Kidney (tissue), 14 donors: ENCODE results near the gene IL36B. TPM values are rescaled to one million over a fixed set of nuclear protein-coding genes. Genes with fewer than 3 reads are reported as not detected.

Experiments used
- DNase-seq, 5 donors: peaks; one replicate each; pipeline ENCODE4 v3.0.0-alpha.2; 2013 to 2020
- FAIRE-seq: peaks from 2 replicates; lab custom pipeline; 2012; peaks lifted over from hg19 to GRCh38; lab: Jason Lieb, UNC
- H3K27ac ChIP-seq, 2 donors: one replicate each; pipeline ENCODE4 v1.7.0; 2013; ENCODE audit warnings: low read depth in 2 of 2, low read length in 2 of 2, inconsistent platforms in 1 of 2
- H3K27me3 ChIP-seq: one replicate; pipeline ENCODE4 v1.7.1; 2013; ENCODE audit warnings: low read length, inconsistent platforms; ENCODE audit not compliant: control insufficient read depth, insufficient read depth
- H3K36me3 ChIP-seq, 3 donors: one replicate each; pipeline versions ENCODE4 v1.7.0 to v1.7.1; 2013; ENCODE audit warnings: low read length in 3 of 3, control low read depth in 1 of 3, inconsistent platforms in 1 of 3; ENCODE audit not compliant: insufficient read depth in 3 of 3, control insufficient read depth in 2 of 3
- H3K4me1 ChIP-seq, 3 donors: one replicate each; pipeline versions ENCODE4 v1.7.0 to v1.7.1; 2013; ENCODE audit warnings: low read length in 3 of 3, inconsistent platforms in 1 of 3, low read depth in 1 of 3; ENCODE audit not compliant: control insufficient read depth in 2 of 3, insufficient read depth in 2 of 3
- H3K4me3 ChIP-seq, 3 donors: one replicate each; pipeline versions ENCODE4 v1.7.0 to v1.8.1; 2013; ENCODE audit warnings: low read length in 3 of 3, control low read depth in 1 of 3, inconsistent platforms in 1 of 3
- H3K9ac ChIP-seq, 3 donors: one replicate each; pipeline versions ENCODE4 v1.7.0 to v1.7.1; 2013; ENCODE audit warnings: low read length in 3 of 3, control low read depth in 1 of 3, inconsistent platforms in 1 of 3
- H3K9me3 ChIP-seq, 3 donors: one replicate each; pipeline versions ENCODE4 v1.7.0 to v1.7.1; 2013; ENCODE audit warnings: low read length in 3 of 3, control low read depth in 1 of 3, inconsistent platforms in 1 of 3; ENCODE audit not compliant: control insufficient read depth in 2 of 3, insufficient read depth in 1 of 3
- intact Hi-C: fragments of 100-400 bp; cut with DNase I; formaldehyde crosslinking; loops from one replicate; pipeline ENCODE4 v1.11.1; 2022
- polyA plus RNA-seq: library from polyadenylated mRNA; stranded (reverse); fragments of 350-450 nt; fragmentation: Illumina TruSeq; extraction: RNeasy Lipid Tissue Mini Kit (QIAGEN cat#74804); gene quantifications from one replicate; pipeline ENCODE4 v1.2.3, GENCODE V29; 2014; ENCODE audit warnings: low read depth, low replicate concordance; ENCODE audit not compliant: insufficient read depth
- total RNA-seq: library from RNA; stranded (reverse); fragmentation: NEBNext Ultra II Directional; extraction: Animal tissue kit (Norgen Biotek cat#: 25700); gene quantifications from one replicate; pipeline ENCODE4 v1.2.1, GENCODE V29; 2021
- TF ChIP-seq, protein P1 (sequence below): IDR thresholded peaks from 3 replicates; pipeline ENCODE4 v1.5.1; 2012; ENCODE audit warnings: mild to moderate bottlenecking, moderate library complexity, borderline replicate concordance; ENCODE audit not compliant: insufficient read depth; ENCODE audit errors: extremely low read depth
- donor health status: control.
- donor health status: control.
- donor health status: control.
- donor health status: control.
- donor health status: control.
- donor health status: DM: yes; HTN: yes; CAD: no.
- donor health status: Normal renal cell carcinoma (clear cell type).

The IL36B gene
- total and polyA plus RNA-seq, 2 donors from 2014 or later, result not detected

DNA sequence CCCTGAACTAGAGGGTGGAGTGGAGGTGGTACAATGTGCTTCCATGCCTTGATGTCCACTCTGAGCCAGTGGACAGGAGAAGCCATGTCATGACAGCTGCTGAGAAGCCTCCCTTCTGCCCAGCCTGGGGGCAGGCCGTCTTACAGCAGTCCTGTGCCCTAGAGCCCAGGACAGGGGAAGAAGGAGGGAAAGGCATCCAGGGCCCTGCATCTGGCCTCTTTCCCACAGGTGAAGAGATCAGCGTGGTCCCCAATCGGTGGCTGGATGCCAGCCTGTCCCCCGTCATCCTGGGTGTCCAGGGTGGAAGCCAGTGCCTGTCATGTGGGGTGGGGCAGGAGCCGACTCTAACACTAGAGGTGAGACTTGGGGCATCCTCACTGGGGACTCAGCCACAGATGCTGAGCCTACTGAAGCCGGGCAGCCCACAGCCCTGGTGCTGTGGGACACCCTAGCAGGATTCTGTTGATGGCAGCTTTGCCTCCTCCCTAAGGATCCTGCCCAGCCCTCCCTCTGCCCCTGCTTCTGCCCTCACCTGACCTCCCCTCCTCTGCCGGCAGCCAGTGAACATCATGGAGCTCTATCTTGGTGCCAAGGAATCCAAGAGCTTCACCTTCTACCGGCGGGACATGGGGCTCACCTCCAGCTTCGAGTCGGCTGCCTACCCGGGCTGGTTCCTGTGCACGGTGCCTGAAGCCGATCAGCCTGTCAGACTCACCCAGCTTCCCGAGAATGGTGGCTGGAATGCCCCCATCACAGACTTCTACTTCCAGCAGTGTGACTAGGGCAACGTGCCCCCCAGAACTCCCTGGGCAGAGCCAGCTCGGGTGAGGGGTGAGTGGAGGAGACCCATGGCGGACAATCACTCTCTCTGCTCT, 9.5 kb upstream of the IL36B start:
- Histone ChIP-seq H3K4me3 (no peak overlapping the region), H3K27me3 (no peaks in the 10 kb centered on the region), H3K27ac (no peak overlapping the region), H3K36me3 (no peaks in the 10 kb centered on the region), H3K4me1 (no peaks in the 10 kb centered on the region), H3K9ac (no peak overlapping the region), H3K9me3 (no peaks in the 10 kb centered on the region)
- FAIRE-seq, result no peak
- intact Hi-C loops, result no loop called here
- TF ChIP-seq, protein P1, sequence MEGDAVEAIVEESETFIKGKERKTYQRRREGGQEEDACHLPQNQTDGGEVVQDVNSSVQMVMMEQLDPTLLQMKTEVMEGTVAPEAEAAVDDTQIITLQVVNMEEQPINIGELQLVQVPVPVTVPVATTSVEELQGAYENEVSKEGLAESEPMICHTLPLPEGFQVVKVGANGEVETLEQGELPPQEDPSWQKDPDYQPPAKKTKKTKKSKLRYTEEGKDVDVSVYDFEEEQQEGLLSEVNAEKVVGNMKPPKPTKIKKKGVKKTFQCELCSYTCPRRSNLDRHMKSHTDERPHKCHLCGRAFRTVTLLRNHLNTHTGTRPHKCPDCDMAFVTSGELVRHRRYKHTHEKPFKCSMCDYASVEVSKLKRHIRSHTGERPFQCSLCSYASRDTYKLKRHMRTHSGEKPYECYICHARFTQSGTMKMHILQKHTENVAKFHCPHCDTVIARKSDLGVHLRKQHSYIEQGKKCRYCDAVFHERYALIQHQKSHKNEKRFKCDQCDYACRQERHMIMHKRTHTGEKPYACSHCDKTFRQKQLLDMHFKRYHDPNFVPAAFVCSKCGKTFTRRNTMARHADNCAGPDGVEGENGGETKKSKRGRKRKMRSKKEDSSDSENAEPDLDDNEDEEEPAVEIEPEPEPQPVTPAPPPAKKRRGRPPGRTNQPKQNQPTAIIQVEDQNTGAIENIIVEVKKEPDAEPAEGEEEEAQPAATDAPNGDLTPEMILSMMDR, result no peak
- no peak for DNase-seq

DNA sequence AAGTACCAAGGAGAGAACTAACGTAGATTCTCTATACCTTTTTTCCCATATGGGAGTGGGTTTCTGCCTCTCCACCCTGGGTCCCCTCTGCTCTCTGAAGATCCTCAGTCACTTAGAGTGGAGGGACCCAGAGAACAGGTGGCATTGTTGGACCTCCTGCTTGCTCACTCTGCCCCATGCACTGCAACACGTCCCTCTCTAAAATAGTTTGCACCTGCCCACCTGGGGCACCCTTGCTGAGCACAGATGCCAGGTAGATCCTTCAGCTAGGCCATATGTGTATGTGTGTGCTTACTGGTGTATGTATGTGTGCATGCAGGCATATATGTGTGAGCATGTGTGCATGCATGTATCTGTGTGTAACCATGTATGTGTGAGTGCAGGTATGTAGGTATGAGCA, 8.6 kb upstream of the IL36B start:
- Histone ChIP-seq H3K9me3 (no peaks in the 10 kb centered on the region), H3K27ac (no peak overlapping the region), H3K4me1 (no peaks in the 10 kb centered on the region), H3K27me3 (no peaks in the 10 kb centered on the region), H3K9ac (no peak overlapping the region), H3K4me3 (no peak overlapping the region), H3K36me3 (no peaks in the 10 kb centered on the region)
- FAIRE-seq (no peak), DNase-seq (no peak)
- TF ChIP-seq, protein P1, result no peak
- intact Hi-C loops, result no loop called here

DNA sequence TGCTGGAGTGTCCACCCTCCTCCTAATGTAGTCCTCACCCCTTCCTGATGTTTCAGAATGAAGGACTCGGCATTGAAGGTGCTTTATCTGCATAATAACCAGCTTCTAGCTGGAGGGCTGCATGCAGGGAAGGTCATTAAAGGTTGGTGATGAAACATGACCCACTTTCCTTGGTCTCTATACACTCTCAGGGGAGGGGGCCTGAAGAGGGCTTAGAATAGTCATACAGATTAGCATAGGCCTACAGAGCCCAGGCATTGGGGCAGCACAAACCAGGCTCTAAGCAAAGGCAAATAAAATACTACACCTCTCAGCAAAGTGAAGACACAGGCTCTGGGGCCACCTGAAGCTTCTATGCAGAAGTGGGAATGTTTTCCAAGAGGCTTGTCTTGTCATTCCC, 8.1 kb upstream of the IL36B start:
- intact Hi-C loops, result no loop called here
- Histone ChIP-seq H3K27ac (no peak overlapping the region), H3K9ac (no peak overlapping the region), H3K4me1 (no peaks in the 10 kb centered on the region), H3K4me3 (no peak overlapping the region), H3K27me3 (no peaks in the 10 kb centered on the region), H3K9me3 (no peaks in the 10 kb centered on the region), H3K36me3 (no peaks in the 10 kb centered on the region)
- TF ChIP-seq, protein P1, result no peak
- FAIRE-seq, result no peak
- DNase-seq, result no peak
